HepG2 (cell line): ENCODE data around the gene PLPPR2. TPM values are rescaled to one million over a fixed set of nuclear protein-coding genes. Genes with fewer than 3 reads are reported as not detected.

Experiments used
- AGO1 ChIP-seq: fragments of 200-400 bp; formaldehyde crosslinking; IDR thresholded peaks from 2 replicates; pipeline ENCODE4 v1.6.1; 2017; ENCODE audit warnings: mild to moderate bottlenecking, low read depth, low read length, moderate library complexity; ENCODE audit not compliant: poor library complexity, severe bottlenecking
- CHD2 ChIP-seq: IDR thresholded peaks from 2 replicates; pipeline ENCODE4 v1.6.1; 2011; ENCODE audit warnings: low read depth, low read length, improper control_type of control experiment
- ELF4 ChIP-seq: sonication (generic); formaldehyde crosslinking; IDR thresholded peaks from 2 replicates; pipeline ENCODE4 v1.5.0; 2020; ENCODE audit warnings: missing genetic modification reagents, mild to moderate bottlenecking, moderate library complexity, borderline replicate concordance
- HDAC2 ChIP-seq: sonication (generic); formaldehyde crosslinking; IDR thresholded peaks from 2 replicates; pipeline ENCODE4 v1.4.0; 2020; ENCODE audit warnings: missing genetic modification reagents
- IRX3 ChIP-seq: sonication (generic); formaldehyde crosslinking; IDR thresholded peaks from 2 replicates; pipeline ENCODE4 v1.8.1; 2023; ENCODE audit warnings: mild to moderate bottlenecking, low read depth, missing genetic modification reagents, borderline replicate concordance
- JUND ChIP-seq: sonication (generic); formaldehyde crosslinking; IDR thresholded peaks from 2 replicates; pipeline ENCODE4 v1.8.0; 2022; ENCODE audit warnings: mild to moderate bottlenecking, missing genetic modification reagents
- MEIS1 ChIP-seq: sonication (generic); formaldehyde crosslinking; IDR thresholded peaks from 2 replicates; pipeline ENCODE4 v1.9.0; 2021; ENCODE audit warnings: mild to moderate bottlenecking, missing genetic modification reagents, moderate library complexity, borderline replicate concordance
- MIXL1 ChIP-seq: IDR thresholded peaks from 2 replicates; pipeline ENCODE4 v1.6.1; 2016
- SIX1 ChIP-seq: sonication (generic); formaldehyde crosslinking; IDR thresholded peaks from 2 replicates; pipeline ENCODE4 v1.4.0; 2020; ENCODE audit warnings: missing genetic modification reagents, borderline replicate concordance
- ZFP37 ChIP-seq: sonication (generic); formaldehyde crosslinking; IDR thresholded peaks from 2 replicates; pipeline ENCODE4 v1.4.0; 2020; ENCODE audit warnings: missing genetic modification reagents, borderline replicate concordance
- ZNF143 ChIP-seq: sonication (generic); formaldehyde crosslinking; IDR thresholded peaks from 2 replicates; pipeline ENCODE4 v1.4.0; 2020; ENCODE audit warnings: missing genetic modification reagents
- ZNF30 ChIP-seq: sonication (generic); formaldehyde crosslinking; IDR thresholded peaks from 2 replicates; pipeline ENCODE4 v1.5.0; 2020; ENCODE audit warnings: mild to moderate bottlenecking, missing genetic modification reagents
- ZNF431 ChIP-seq: sonication (generic); formaldehyde crosslinking; IDR thresholded peaks from 2 replicates; pipeline ENCODE4 v1.9.0; 2022; ENCODE audit warnings: missing genetic modification reagents, low read depth, mild to moderate bottlenecking, borderline replicate concordance
- ZNF484 ChIP-seq: sonication (generic); formaldehyde crosslinking; IDR thresholded peaks from 2 replicates; pipeline ENCODE4 v1.5.1; 2020; ENCODE audit warnings: mild to moderate bottlenecking, low read depth, missing genetic modification reagents, borderline replicate concordance
- ZNF589 ChIP-seq: sonication (generic); formaldehyde crosslinking; conservative IDR thresholded peaks from 2 replicates; pipeline ENCODE4 v1.8.0; 2022; ENCODE audit warnings: mild to moderate bottlenecking, moderate library complexity, missing genetic modification reagents
- ZNF605 ChIP-seq: sonication (generic); formaldehyde crosslinking; IDR thresholded peaks from 2 replicates; pipeline ENCODE4 v1.8.0; 2022; ENCODE audit warnings: mild to moderate bottlenecking, missing genetic modification reagents
- ZNF768 ChIP-seq: sonication (generic); formaldehyde crosslinking; IDR thresholded peaks from 2 replicates; pipeline ENCODE4 v1.4.0; 2020; ENCODE audit warnings: missing genetic modification reagents
- ZNF891 ChIP-seq: sonication (generic); formaldehyde crosslinking; IDR thresholded peaks from 2 replicates; pipeline ENCODE4 v1.5.0; 2020; ENCODE audit warnings: mild to moderate bottlenecking, missing genetic modification reagents
- ZZZ3 ChIP-seq: sonication (generic); formaldehyde crosslinking; IDR thresholded peaks from 2 replicates; pipeline ENCODE4 v1.4.0; 2020; ENCODE audit warnings: missing genetic modification reagents, mild to moderate bottlenecking, borderline replicate concordance
- polyA plus RNA-seq, 8 experiments: library from polyadenylated mRNA; depleted of rRNA in 3 of 8; stranded (reverse) in 7 of 8; unstranded in 1 of 8; fragments of >200 nt; fragmentation: Illumina TruSeq in 4 of 8; extraction: Trizol in 4 of 8; gene quantifications; 2 replicates each; pipeline versions ENCODE4 v1.2.1 to v1.2.3, GENCODE V29; 2011 to 2016; ENCODE audit warnings: low read depth in 4 of 8, missing spikeins in 1 of 8, mixed read lengths in 1 of 8; ENCODE audit not compliant: insufficient read depth in 1 of 8
- total RNA-seq, 5 experiments: library from RNA; depleted of rRNA; stranded (reverse); fragments of >200 nt; fragmentation: Illumina TruSeq; extraction: Trizol; gene quantifications; 2 replicates each; pipeline ENCODE4 v1.2.3, GENCODE V29; 2016; ENCODE audit warnings: low read depth in 1 of 5
- TF ChIP-seq, protein P1 (sequence below): IDR thresholded peaks from 2 replicates; pipeline ENCODE4 v1.6.1; 2016; ENCODE audit warnings: missing biosample characterization, missing genetic modification reagents, low read depth
- TF ChIP-seq, protein P2 (sequence below): sonication (generic); formaldehyde crosslinking; IDR thresholded peaks from 2 replicates; pipeline ENCODE4 v1.4.0; 2020; ENCODE audit warnings: missing genetic modification reagents
- TF ChIP-seq, protein P3 (sequence below): sonication (generic); formaldehyde crosslinking; IDR thresholded peaks from 2 replicates; pipeline ENCODE4 v1.8.0; 2022; ENCODE audit warnings: mild to moderate bottlenecking, missing genetic modification reagents; ENCODE audit not compliant: insufficient replicate concordance
- TF ChIP-seq, protein P4 (sequence below): conservative IDR thresholded peaks from 2 replicates; pipeline ENCODE4 v1.6.1; 2018; ENCODE audit warnings: missing genetic modification reagents

Gene PLPPR2
- total and polyA plus RNA-seq, 2 of the 13 experiments (the other 11 are each of a cell fraction or from before 2014, with no cell fraction given) = 1.5 to 2.1 TPM

DNA sequence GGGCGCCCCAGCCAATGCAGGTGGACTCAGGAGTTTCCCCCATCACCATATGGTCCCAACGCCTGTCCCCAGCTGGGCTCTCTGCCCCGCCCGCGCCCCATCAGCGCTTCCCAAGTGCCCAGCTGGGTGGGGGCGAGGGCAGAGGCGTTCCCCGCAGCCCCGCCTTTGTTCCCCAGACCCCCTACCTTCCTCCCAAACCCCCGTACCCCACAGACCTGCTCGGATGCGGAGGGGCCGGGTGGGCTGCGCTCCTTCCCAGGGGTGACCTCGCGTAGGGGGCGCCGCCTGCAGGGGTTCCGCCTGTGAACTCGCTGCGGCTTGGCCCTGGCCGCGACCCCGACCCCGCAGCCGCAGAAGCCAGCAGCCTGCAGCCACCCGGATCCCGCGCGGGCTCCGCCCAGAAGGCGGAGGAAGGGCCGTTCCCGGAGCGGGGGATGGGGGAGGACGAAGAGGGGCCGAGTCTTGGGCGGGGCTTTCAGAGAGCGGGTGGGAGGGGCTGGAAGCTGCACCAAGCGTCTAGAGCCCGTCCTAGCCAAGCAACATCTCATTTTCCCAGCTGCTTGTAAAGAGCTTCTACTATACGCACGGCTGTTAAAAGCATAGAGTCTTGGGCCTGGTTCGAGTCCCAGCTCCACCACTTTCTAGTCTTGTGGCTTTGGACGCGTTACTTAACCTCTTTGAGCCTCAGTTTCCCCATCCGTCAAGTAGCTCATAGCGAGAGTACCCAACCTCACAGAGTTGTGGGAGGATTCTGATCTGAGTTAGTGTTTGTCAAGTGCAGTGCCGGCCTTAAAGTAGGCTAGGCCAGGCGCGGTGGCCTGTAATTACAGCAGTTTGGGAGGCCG is 15.8 kb upstream of the PLPPR2 start, which contains the start of gene RAB3D (continued):
- TF ChIP-seq ZNF605 (CRISPR knock-in tag) = 0 out of 2 replicates have a peak, but pooled peaks have one; percentile 22
- no peak for TF ChIP-seq ZFP37 (CRISPR knock-in tag)
- no peak for TF ChIP-seq MEIS1 (CRISPR knock-in tag)
- no peak for TF ChIP-seq SIX1 (CRISPR knock-in tag)
- no peak for TF ChIP-seq ZNF431
- no peak for TF ChIP-seq AGO1
- no peak for TF ChIP-seq ZNF891
- TF ChIP-seq, protein P1, sequence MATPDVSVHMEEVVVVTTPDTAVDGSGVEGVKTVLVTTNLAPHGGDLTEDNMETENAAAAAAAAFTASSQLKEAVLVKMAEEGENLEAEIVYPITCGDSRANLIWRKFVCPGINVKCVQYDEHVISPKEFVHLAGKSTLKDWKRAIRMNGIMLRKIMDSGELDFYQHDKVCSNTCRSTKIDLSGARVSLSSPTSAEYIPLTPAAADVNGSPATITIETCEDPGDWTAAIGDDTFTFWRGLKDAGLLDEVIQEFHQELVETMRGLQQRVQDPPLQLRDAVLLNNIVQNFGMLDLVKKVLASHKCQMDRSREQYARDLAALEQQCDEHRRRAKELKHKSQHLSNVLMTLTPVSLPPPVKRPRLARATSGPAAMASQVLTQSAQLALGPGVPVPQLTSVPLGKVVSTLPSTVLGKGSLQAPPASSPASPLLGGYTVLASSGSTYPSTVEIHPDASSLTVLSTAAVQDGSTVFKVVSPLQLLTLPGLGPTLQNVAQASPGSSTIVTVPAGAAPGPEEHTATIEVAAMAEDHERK (CRISPR knock-in tag) = no peak
- TF ChIP-seq MIXL1 (CRISPR knock-in tag) = no peak
- TF ChIP-seq ZNF30 = no peak
- TF ChIP-seq ZZZ3 = no peak
- no peak for TF ChIP-seq CHD2
- TF ChIP-seq, protein P2, sequence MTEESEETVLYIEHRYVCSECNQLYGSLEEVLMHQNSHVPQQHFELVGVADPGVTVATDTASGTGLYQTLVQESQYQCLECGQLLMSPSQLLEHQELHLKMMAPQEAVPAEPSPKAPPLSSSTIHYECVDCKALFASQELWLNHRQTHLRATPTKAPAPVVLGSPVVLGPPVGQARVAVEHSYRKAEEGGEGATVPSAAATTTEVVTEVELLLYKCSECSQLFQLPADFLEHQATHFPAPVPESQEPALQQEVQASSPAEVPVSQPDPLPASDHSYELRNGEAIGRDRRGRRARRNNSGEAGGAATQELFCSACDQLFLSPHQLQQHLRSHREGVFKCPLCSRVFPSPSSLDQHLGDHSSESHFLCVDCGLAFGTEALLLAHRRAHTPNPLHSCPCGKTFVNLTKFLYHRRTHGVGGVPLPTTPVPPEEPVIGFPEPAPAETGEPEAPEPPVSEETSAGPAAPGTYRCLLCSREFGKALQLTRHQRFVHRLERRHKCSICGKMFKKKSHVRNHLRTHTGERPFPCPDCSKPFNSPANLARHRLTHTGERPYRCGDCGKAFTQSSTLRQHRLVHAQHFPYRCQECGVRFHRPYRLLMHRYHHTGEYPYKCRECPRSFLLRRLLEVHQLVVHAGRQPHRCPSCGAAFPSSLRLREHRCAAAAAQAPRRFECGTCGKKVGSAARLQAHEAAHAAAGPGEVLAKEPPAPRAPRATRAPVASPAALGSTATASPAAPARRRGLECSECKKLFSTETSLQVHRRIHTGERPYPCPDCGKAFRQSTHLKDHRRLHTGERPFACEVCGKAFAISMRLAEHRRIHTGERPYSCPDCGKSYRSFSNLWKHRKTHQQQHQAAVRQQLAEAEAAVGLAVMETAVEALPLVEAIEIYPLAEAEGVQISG (CRISPR knock-in tag) = peak; percentile 13; the same call in 1 of the 2 replicates
- no peak for TF ChIP-seq ZNF484
- TF ChIP-seq ZNF768 (CRISPR knock-in tag) = no peak
- TF ChIP-seq HDAC2 (CRISPR knock-in tag) = no peak
- no peak for TF ChIP-seq ELF4 (CRISPR knock-in tag)
- TF ChIP-seq, protein P3, sequence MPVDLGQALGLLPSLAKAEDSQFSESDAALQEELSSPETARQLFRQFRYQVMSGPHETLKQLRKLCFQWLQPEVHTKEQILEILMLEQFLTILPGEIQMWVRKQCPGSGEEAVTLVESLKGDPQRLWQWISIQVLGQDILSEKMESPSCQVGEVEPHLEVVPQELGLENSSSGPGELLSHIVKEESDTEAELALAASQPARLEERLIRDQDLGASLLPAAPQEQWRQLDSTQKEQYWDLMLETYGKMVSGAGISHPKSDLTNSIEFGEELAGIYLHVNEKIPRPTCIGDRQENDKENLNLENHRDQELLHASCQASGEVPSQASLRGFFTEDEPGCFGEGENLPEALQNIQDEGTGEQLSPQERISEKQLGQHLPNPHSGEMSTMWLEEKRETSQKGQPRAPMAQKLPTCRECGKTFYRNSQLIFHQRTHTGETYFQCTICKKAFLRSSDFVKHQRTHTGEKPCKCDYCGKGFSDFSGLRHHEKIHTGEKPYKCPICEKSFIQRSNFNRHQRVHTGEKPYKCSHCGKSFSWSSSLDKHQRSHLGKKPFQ = peak; percentile 48
- no peak for TF ChIP-seq JUND (CRISPR knock-in tag)
- no peak for TF ChIP-seq IRX3 (CRISPR knock-in tag)
- TF ChIP-seq, protein P4, sequence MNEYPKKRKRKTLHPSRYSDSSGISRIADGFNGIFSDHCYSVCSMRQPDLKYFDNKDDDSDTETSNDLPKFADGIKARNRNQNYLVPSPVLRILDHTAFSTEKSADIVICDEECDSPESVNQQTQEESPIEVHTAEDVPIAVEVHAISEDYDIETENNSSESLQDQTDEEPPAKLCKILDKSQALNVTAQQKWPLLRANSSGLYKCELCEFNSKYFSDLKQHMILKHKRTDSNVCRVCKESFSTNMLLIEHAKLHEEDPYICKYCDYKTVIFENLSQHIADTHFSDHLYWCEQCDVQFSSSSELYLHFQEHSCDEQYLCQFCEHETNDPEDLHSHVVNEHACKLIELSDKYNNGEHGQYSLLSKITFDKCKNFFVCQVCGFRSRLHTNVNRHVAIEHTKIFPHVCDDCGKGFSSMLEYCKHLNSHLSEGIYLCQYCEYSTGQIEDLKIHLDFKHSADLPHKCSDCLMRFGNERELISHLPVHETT (CRISPR knock-in tag) = no peak
- TF ChIP-seq ZNF589 = no peak
- no peak for TF ChIP-seq ZNF143 (CRISPR knock-in tag)
